Esophagus squamous epithelium (tissue), 5 donors: ENCODE results near the gene LRP1B. TPM values are rescaled to one million over a fixed set of nuclear protein-coding genes. Genes with fewer than 3 reads are reported as not detected.

Experiments
- DNase-seq: peaks from one replicate; lab custom pipeline; 2025; lab: John Stamatoyannopoulos, UW
- H3K27ac ChIP-seq, 4 donors: fragments of 200-600 bp; sonication (generic); one replicate each; pipeline ENCODE4 v1.5.1; 2016 to 2019; ENCODE audit warnings: mild to moderate bottlenecking in 1 of 4
- H3K27me3 ChIP-seq, 4 donors: fragments of 200-600 bp; sonication (generic); 1 replicate in 3 of 4; 2 replicates in 1 of 4; pipeline versions ENCODE4 v1.5.1 to v1.6.0; 2017 to 2021; ENCODE audit warnings: antibody characterized with exemption in 1 of 4
- H3K36me3 ChIP-seq, 3 donors: fragments of 200-600 bp; sonication (generic); one replicate each; pipeline ENCODE4 v1.5.1; 2016 to 2019
- H3K4me1 ChIP-seq, 3 donors: fragments of 200-600 bp; sonication (generic); one replicate each; pipeline ENCODE4 v1.5.1; 2017 to 2019
- H3K4me3 ChIP-seq, 4 donors: fragments of 200-600 bp; sonication (generic); 1 replicate in 3 of 4; 2 replicates in 1 of 4; pipeline ENCODE4 v1.5.1; 2016 to 2019; ENCODE audit warnings: mild to moderate bottlenecking in 2 of 4, moderate library complexity in 1 of 4
- H3K9me3 ChIP-seq, 3 donors: fragments of 200-600 bp; sonication (generic); one replicate each; pipeline ENCODE4 v1.5.1; 2016 to 2019
- CTCF ChIP-seq, 6 experiments: fragments of 450-650 bp in 4 of 6; fragments of 200-600 bp in 2 of 6; sonication (generic) in 2 of 6; IDR thresholded peaks; one replicate each; pipeline ENCODE4 v1.5.1; 2016 to 2019; ENCODE audit warnings: antibody characterized with exemption in 6 of 6, mild to moderate bottlenecking in 4 of 6, moderate library complexity in 4 of 6
- POLR2A ChIP-seq, 4 donors: fragments of 450-650 bp; IDR thresholded peaks; one replicate each; pipeline ENCODE4 v1.6.1; 2017; ENCODE audit warnings: antibody characterized with exemption in 4 of 4, mild to moderate bottlenecking in 4 of 4, moderate library complexity in 3 of 4
- WGBS, 2 donors: methylation state at CpG; one replicate each; pipeline ENCODE4 v1.1.5; 2018; 5-methylcytosine and 5-hydroxymethylcytosine counted together
- intact Hi-C: fragments of 100-400 bp; cut with DNase I; formaldehyde crosslinking; loops from one replicate; pipeline ENCODE4 v1.15.0; 2022
- total RNA-seq, 4 donors: library from RNA; depleted of rRNA; stranded (reverse); fragments of >200 nt; gene quantifications; one replicate each; pipeline ENCODE4 v1.1.0, GENCODE V29; 2016
- donor health status: DM: yes; HTN: yes; CAD: no.

The LRP1B gene
- total RNA-seq, 4 donors from 2014 or later: 0.04 to 1.1 (median 0.23) TPM

- no peak for DNase-seq
- Histone ChIP-seq H3K27me3 (no peaks in the 10 kb centered on the region), H3K27ac (no peak overlapping the region), H3K4me1 (no peaks in the 10 kb centered on the region), H3K4me3 (no peak overlapping the region), H3K9me3 (no peaks in the 10 kb centered on the region), H3K36me3 (no peaks in the 10 kb centered on the region)
- TF ChIP-seq CTCF (IDR thresholded peaks at IDR 0.05): no peak
- no peak for TF ChIP-seq POLR2A (IDR thresholded peaks at IDR 0.05)
- intact Hi-C loops: no loop called here
Measured at GRCh38 chr2:141605163-141605562, 525.7 kb downstream of the LRP1B start.

GRCh38 chr2:141601511-141602152 is 529.2 kb downstream of the LRP1B start:
- TF ChIP-seq POLR2A (IDR thresholded peaks at IDR 0.05) (no peak), CTCF (IDR thresholded peaks at IDR 0.05) (no peak)
- Histone ChIP-seq H3K4me1 (no peaks in the 10 kb centered on the region), H3K36me3 (no peaks in the 10 kb centered on the region), H3K9me3 (no peaks in the 10 kb centered on the region), H3K27me3 (no peaks in the 10 kb centered on the region), H3K27ac (no peak overlapping the region), H3K4me3 (no peak overlapping the region)
- 65 to 70% methylated on average over 8 of the region's 8 CpGs for WGBS, 2 donors
- DNase-seq: no peak
- intact Hi-C loops: no loop called here

- intact Hi-C loops: no loop called here
- H3K9me3 ChIP-seq: no peaks in the 10 kb centered on the region
- no peak for TF ChIP-seq CTCF (IDR thresholded peaks at IDR 0.05)
- TF ChIP-seq POLR2A (IDR thresholded peaks at IDR 0.05): no peak
- WGBS, 2 donors: 81 to 85% methylated on average over 4 of the region's 4 CpGs
- no peaks in the 10 kb centered on the region for H3K4me1 ChIP-seq
- H3K27ac ChIP-seq: no peak overlapping the region
- no peaks in the 10 kb centered on the region for H3K36me3 ChIP-seq
- no peaks in the 10 kb centered on the region for H3K27me3 ChIP-seq
- H3K4me3 ChIP-seq: no peak overlapping the region
- DNase-seq: no peak
Measured at GRCh38 chr2:141599721-141600120, 531.1 kb downstream of the LRP1B start.

GRCh38 chr2:141598982-141599381 is 531.8 kb downstream of the LRP1B start:
- no peak overlapping the region for H3K4me3 ChIP-seq
- no peak for DNase-seq
- 35 to 50% methylated on average over 1 to 2 of the region's 2 CpGs for WGBS, 2 donors
- no peaks in the 10 kb centered on the region for H3K4me1 ChIP-seq
- H3K27me3 ChIP-seq: no peaks in the 10 kb centered on the region
- no peak overlapping the region for H3K27ac ChIP-seq
- no peaks in the 10 kb centered on the region for H3K36me3 ChIP-seq
- TF ChIP-seq POLR2A (IDR thresholded peaks at IDR 0.05): no peak
- no peak for TF ChIP-seq CTCF (IDR thresholded peaks at IDR 0.05)
- intact Hi-C loops: no loop called here
- H3K9me3 ChIP-seq: no peaks in the 10 kb centered on the region

- H3K27me3 ChIP-seq: no peaks in the 10 kb centered on the region
Measured at GRCh38 chr2:141595316-141595920, 535.4 kb downstream of the LRP1B start.

More at GRCh38 chr2:141595316-141595920, 535.4 kb downstream of the LRP1B start:
- no peaks in the 10 kb centered on the region for H3K36me3 ChIP-seq
- no peak for DNase-seq
- no peak overlapping the region for H3K27ac ChIP-seq
- no peaks in the 10 kb centered on the region for H3K4me1 ChIP-seq
- H3K9me3 ChIP-seq: no peaks in the 10 kb centered on the region
- H3K4me3 ChIP-seq: no peak overlapping the region
- WGBS, 2 donors: 77% methylated on average over 3 of the region's 3 CpGs
- intact Hi-C loops: no loop called here
- TF ChIP-seq CTCF (IDR thresholded peaks at IDR 0.05): no peak
- TF ChIP-seq POLR2A (IDR thresholded peaks at IDR 0.05): no peak
